ENCODE measurements around the gene RASSF7. TPM values are rescaled to one million over a fixed set of nuclear protein-coding genes. Genes with fewer than 3 reads are reported as not detected.
A peak's percentile ranks its signal among the peaks of the same experiment; 100 is the strongest.

The RASSF7 gene
- total RNA-seq, 1 experiment from 2014 or later: 58.6 TPM

GRCh38 chr11:575313-575995 is 14.7 kb downstream of the RASSF7 start:
- Histone ChIP-seq H3K4me3 (ENCODE audit: low read length) (peak overlapping the region; percentile 97), H3K9me3 (ENCODE audit: low read length) (no peaks in the 10 kb centered on the region), H3K9ac (ENCODE audit: low read length) (peak overlapping the region; percentile 74), H3K27ac (ENCODE audit: low read length) (no peak overlapping the region), H4K20me1 (ENCODE audit: low read length) (peaks cover 37% of the 10 kb centered on the region), H2AFZ (ENCODE audit: low read length) (peak overlapping the region; percentile 97), H3K36me3 (ENCODE audit: low read depth, low read length) (peaks cover 3% of the 10 kb centered on the region; the same call in 1 of the 2 replicates), H3K79me2 (ENCODE audit: low read length) (peaks cover 51% of the 10 kb centered on the region), H3F3A (ENCODE audit: low read length, unreplicated experiment) (no peaks in the 10 kb centered on the region), H3K4me1 (ENCODE audit: insufficient read depth, low read length) (peaks cover 24% of the 10 kb centered on the region), H3K27me3 (ENCODE audit: low read length) (no peaks in the 10 kb centered on the region), H3K4me2 (ENCODE audit: low read length) (peak overlapping the region; percentile 99), H3K9me2 (replicated peaks; ENCODE audit: low read length) (no peaks in the 10 kb centered on the region)
- CTCF ChIA-PET: no interaction called here
- intact Hi-C loops (cut with micrococcal nuclease): no loop called here
- DNase-seq (peak; percentile 59), ATAC-seq (peak; percentile 54)
- TSS peak; percentile 61 for BruUV-seq (replicated peaks)
- POLR2A ChIA-PET (ENCODE audit: unreplicated experiment): interaction anchor here (0.5 to 1.0 kb wide), 7 partner anchors 14 to 242 kb away, joined by 3 to 7 read pairs (median 4); partner anchors contain the start of gene RNH1
- no peak for TF ChIP-seq EZH2phosphoT487 (IDR thresholded peaks at IDR 0.05; ENCODE audit: borderline replicate concordance, low read length)
- TF ChIP-seq, protein P1, sequence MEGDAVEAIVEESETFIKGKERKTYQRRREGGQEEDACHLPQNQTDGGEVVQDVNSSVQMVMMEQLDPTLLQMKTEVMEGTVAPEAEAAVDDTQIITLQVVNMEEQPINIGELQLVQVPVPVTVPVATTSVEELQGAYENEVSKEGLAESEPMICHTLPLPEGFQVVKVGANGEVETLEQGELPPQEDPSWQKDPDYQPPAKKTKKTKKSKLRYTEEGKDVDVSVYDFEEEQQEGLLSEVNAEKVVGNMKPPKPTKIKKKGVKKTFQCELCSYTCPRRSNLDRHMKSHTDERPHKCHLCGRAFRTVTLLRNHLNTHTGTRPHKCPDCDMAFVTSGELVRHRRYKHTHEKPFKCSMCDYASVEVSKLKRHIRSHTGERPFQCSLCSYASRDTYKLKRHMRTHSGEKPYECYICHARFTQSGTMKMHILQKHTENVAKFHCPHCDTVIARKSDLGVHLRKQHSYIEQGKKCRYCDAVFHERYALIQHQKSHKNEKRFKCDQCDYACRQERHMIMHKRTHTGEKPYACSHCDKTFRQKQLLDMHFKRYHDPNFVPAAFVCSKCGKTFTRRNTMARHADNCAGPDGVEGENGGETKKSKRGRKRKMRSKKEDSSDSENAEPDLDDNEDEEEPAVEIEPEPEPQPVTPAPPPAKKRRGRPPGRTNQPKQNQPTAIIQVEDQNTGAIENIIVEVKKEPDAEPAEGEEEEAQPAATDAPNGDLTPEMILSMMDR (conservative IDR thresholded peaks at IDR 0.05; ENCODE audit: low read depth, low read length): no peak

DNA sequence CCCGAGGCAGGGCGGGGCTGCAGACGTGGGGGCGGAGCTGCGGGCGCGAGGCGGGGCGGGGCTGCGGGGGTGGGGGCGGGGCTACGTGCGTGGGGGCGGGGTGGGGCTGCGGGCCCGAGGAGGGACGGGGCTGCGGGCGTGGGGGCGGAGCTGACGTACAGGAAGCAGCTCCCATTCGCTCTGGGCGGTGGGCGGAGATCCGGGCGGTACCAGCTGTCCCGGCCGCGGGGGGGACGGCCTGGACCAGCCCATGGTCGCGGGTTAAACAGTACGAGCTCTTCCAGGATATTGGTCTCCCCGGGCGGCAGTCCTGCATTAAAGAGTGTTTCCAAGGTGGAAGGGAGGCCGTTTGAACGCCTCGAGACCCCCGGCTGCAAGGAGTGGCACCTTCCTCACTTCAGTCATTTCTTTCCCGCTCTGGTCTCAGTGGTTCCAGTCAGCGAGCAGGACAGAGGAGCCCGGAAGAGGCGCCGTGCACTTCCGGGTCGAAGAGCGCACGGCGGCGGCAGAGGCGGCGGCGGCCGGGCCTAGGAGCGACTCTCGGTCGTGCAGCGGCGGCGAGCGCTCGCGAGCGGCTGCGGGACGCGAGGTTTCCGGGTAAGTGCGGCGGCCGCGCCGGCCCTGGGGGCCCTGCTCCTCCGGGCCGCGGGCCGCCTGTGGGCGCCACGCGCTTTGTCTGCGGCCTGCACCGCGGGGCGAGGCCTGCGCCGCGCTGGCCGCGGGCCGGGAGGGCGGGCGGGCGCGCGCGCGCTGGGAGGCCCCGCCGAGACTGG is 15.4 kb downstream of the RASSF7 start, which contains the start of gene PHRF1:
PHRF1 (plus strand) TSS at position 475 of the 773 bp plus-strand sequence. CDS start 5,043 bp downstream, outside the sequence.
- peak within 1 kb of the TSS; percentile 97 for H3K4me3 ChIP-seq (ENCODE audit: low read length)
- H3F3A ChIP-seq (ENCODE audit: low read length, unreplicated experiment): no peaks in the 10 kb centered on the region
- H4K20me1 ChIP-seq (ENCODE audit: low read length): peaks cover 41% of the 10 kb centered on the region
- H3K9me3 ChIP-seq (ENCODE audit: low read length): no peaks in the 10 kb centered on the region
- peaks cover 24% of the 10 kb centered on the region for H3K4me1 ChIP-seq (ENCODE audit: insufficient read depth, low read length)
- ChIA-PET POLR2A (ENCODE audit: unreplicated experiment) (interaction anchor here (0.5 to 1.0 kb wide), 6 partner anchors 15 to 241 kb away, joined by 3 to 7 read pairs (median 4); partner anchors contain the start of gene RNH1), CTCF (no interaction called here)
- peak within 1 kb of the TSS; percentile 97 for H2AFZ ChIP-seq (ENCODE audit: low read length)
- H3K27ac ChIP-seq (ENCODE audit: low read length): peak within 1 kb of the TSS; percentile 88
- no peaks in the 10 kb centered on the region for H3K9me2 ChIP-seq (replicated peaks; ENCODE audit: low read length)
- DNase-seq (peak; percentile 85), ATAC-seq (peak; percentile 88)
- intact Hi-C loops (cut with micrococcal nuclease): loop anchor here (2.0 kb wide), 1 partner anchor 39 kb away; the partner anchor contains the start of gene LRRC56
- TF ChIP-seq, protein P1 (conservative IDR thresholded peaks at IDR 0.05; ENCODE audit: low read depth, low read length): no peak
- TF ChIP-seq EZH2 (IDR thresholded peaks at IDR 0.05; ENCODE audit: low read length, unreplicated experiment): no peak
- no peak for TF ChIP-seq EZH2phosphoT487 (IDR thresholded peaks at IDR 0.05; ENCODE audit: borderline replicate concordance, low read length)
- peak within 1 kb of the TSS; percentile 99 for H3K4me2 ChIP-seq (ENCODE audit: low read length)
- no TSS peak for BruUV-seq (replicated peaks)
- H3K36me3 ChIP-seq (ENCODE audit: low read depth, low read length): peaks cover 3% of the 10 kb centered on the region; the same call in 1 of the 2 replicates
- peaks cover 59% of the 10 kb centered on the region for H3K79me2 ChIP-seq (ENCODE audit: low read length)
- no peaks in the 10 kb centered on the region for H3K27me3 ChIP-seq (ENCODE audit: low read length)
- H3K9ac ChIP-seq (ENCODE audit: low read length): peak within 1 kb of the TSS; percentile 98
